NCI-H345 (cell line): Measurements from ENCODE around the gene SLC30A7.
"Not testable (repeated sequence)": the region's sequence is repeated elsewhere in the genome, so short reads cannot be mapped to it uniquely, and the experiment has no call there.

Experiments used
- DNase-seq: peaks from one replicate; lab custom pipeline; 2025; lab: John Stamatoyannopoulos, UW

Gene SLC30A7

DNA sequence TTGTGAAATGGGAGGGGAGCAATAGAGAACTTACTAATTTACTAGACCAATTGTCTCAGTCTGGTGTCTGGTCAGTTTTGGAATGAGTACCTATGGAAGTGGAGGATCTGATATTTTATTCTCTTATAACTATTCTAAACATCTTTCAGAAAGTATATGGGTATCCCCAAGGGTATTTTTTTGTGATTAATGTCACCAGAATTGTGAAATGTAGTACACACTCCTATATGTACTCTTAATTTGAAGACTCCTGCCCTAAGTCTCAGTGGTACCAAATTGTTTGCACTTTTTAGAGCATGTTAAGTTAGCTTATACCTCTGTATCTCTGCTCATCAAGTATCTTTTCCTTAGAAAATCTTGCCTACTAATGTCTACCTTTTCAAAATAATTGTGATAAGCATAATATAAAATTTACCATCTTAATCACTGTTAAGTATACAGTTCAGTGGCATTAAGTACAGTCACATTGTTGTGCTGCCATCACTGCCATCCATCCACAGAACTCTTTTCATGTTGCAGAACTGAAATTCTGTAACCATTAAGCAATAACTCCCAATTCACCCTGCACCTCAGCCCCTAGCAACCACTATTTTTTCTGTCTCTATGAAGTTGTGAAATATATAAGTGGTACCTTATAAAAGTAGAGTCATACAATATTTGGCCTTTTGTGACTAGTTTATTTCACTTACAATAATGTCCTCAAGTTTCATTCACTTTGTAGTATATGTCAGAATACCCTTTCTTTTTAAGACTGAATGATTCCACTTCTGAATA lies 40.5 kb downstream of the SLC30A7 start:
- DNase-seq = no peak

DNA sequence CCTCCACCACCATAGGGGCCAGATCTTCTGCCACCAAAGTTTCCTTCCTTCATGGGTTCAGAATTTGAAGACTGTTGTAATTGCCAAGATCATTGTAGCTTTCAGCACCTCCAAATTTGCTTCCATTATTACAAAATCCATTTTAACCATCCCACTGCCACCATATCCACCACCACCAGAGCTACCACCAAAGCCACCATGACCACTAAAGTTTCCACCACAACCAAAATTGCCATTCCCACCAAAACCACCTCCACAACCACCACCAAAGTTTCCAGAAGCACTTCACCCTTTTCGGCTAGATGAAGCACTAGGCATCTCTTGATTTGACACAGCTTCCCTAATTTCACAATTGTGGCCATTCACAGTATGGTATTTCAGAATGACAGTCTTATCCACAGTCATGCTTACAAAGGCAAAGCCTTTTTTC lies 45.2 kb downstream of the SLC30A7 start:
- DNase-seq = no peak

DNA sequence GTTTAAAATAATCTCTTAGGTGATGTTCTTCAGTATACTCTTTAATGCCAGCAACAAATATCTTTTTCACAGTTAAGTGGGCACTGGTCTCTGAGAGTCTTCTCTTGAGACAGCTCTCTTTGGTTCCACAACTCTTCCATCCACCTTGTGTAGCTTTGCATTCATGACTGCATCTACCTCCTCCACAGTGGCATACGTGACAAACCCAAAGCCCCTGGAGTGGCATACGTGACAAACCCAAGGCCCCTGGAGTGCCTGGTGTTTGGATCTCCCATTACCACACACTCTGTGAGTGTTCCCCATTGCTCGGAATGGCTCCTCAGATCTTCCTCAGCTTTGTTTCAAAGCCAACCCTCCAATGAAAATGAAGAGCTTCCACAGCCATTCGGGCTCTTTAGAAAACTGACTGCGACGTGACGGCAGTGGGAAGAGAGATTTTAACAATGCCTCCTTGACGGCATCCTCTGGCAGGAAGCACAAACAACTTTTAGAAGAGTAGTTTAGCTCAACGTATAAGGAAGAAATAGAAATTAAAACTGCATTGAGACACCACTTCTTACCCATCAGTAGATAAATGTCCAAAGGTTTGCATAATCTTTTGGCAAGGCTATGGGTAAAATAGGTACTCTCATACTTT lies 45.8 kb downstream of the SLC30A7 start:
- DNase-seq = no peak

DNA sequence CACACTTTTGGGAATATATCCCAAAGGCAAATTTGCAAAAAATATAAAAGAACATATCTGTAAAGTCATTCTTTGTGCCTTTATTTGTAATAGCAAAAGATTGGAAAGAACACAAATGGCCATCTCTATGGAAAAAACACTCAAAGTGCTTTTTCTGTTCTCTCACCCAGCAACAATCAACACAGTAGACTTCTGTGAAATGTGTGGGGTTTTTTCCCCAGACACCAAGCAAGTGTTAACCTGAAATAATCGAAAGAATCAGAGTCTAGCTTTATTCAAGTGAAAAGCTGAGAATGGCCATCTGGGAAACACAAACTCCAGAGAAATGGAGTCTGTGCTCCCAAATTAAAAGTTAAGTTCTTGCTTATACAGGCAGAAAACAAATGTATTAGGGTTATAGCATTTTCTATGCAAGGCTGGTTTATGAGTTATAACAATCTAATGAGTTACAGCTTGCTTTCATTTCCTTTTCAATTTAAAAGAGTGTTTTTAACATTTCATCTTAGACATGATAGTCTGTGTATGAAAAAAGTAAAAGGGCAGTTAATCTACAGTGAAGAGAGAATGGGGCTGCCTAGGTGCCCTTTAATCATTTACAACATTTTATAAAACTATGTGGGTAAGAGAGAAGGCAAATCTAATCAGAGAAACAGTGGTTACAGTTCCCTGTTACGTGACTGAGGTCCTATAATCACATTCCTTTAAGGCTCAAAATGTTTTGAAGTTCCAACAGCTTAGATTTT lies 46.6 kb downstream of the SLC30A7 start:
- no peak for DNase-seq

DNA sequence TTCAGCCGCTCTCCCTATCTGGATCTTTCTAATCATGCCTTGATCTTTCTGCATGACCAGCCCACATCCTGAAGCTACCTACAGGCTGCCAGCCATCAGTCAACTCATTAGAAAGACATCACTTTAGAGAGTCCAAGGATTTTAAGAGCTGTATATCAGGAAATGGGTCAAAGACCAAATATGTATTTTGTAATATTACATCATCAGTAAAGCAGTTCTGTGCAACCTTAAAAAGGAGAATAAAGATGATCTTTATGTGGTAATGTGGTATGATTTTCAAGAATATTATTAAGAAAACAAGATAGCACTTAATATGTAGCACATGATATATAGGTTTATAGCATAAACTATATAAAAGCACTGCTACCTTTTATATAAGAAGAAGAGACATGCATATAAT lies 47.6 kb downstream of the SLC30A7 start:
- no peak for DNase-seq

DNA sequence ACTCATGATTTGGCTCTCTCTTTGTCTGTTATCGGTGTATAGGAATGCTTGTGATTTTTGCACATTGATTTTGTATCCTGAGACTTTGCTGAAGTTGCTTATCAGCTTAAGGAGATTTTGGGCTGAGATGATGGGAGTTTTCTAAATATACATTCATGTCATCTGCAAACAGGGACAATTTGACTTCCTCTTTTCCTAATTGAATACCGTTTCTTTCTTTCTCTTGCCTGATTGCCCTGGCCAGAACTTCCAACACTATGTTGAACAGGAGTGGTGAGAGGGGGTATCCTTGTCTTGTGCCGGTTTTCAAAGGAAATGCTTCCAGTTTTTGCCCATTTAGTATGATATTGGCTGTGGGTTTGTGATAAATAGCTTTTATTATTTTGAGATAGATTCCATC lies 50.2 kb downstream of the SLC30A7 start:
- not testable (repeated sequence) for DNase-seq

DNA sequence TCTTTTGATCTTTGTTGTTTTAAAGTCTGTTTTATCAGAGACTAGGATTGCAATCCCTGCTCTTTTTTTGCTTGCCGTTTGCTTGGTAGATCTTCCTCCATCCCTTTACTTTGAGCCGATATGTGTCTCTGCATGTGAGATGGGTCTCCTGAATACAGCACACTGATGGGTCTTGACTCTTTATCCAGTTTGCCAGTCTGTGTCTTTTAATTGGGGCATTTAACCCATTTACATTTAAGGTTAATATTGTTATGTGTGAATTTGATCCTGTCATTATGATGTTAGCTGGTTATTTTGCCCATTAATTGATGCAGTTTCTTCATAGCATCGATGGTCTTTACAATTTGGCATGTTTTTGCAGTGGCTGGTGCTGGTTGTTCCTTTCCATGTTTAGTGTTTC lies 51.9 kb downstream of the SLC30A7 start:
- DNase-seq = not testable (repeated sequence)

DNA sequence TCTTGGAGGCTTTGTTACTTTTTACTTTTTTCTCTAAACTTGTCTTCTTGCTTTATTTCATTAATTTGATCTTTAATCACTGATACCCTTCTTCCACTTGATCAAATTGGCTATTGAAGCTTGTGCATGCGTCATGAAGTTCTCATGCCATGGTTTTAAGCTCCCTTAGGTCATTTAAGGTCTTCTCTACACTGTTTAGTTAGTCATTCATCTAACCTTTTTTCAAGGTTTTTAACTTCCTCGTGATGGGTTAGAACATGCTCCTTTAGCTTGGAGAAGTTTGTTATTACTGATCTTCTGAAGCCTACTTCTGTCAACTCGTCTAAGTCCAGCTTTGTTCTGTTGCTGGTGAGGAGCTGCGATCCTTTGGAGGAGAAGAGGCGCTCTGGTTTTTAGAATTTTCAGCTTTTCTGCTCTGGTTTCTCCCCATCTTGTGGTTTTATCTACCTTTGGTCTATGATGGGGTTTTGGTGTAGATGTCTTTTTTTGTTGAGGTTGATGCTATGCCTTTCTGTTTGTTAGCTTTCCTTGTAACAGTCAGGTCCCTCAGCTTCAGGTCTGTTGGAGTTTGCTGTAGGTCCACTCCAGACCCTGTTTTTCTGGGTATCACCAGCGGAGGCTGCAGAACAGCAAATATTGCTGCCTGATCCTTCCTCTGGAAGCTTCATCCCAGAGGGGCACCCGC lies 53.0 kb downstream of the SLC30A7 start:
- DNase-seq = not testable (repeated sequence)

DNA sequence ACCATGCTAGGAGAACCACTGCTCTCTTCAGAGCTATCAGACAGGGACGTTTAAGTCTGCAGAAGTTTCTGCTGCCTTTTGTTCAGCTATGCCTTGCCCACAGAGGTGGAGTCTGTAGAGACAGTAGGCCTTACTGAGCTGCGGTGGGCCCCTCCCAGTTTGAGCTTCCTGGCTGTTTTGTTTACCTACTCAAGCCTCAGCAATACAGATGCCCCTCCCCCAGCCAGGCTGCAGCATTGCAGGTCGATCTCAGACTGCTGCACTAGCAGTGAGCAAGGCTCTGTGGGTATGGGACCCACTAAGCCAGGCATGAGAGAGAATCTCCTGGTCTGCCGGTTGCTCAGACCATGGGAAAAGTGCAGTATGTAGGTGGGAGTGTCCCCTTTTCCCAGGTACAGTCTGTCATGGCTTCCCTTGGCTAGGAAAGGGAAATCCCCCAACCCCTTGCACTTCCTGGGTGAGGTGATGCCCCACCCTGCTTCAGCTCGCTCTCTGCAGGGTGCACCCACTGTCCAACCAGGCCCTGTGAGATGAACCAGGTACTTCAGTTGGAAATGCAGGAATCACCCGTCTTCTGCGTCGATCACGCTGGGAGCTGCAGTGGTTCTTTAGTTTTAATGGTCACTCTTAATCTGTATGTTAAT lies 53.7 kb downstream of the SLC30A7 start:
- DNase-seq = peak; percentile 82

DNA sequence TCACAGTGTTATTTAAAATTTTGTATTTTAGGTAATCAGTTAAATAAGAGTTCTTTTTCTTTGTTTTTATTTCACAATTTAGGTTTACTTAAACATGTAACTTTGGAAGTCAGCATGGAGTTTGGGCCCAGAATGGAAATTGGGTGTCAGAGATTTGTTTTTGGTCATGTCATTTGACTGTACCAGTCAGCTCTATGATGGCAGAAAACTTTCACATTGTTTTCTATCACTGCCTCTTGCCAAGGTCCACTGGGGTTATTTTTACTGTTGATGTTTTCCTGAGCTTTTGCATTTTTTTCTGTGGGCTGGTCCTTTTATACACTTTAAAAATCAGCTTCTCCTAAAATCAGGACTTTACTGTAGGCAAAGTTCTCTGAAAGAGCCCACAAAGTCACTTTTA lies 54.4 kb downstream of the SLC30A7 start:
- DNase-seq = no peak

DNA sequence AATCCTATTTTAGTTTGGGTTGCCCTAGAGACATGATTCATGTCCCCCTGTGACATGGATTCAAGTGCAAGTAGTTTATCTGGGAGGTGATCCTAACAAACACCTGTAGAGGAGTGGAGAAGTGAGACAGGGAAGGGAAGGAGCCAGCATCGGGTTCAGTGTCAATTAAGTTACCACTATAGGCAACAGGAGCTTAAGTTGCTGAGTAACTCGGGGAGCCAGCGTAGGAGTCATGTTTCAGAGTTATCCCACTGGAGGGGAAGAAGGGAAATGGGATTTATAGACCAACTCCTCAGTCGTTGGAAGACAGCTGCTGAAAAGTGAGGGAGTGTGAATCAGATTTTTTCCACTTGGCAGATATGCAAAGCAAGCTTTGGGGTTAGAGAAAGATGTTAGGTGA lies 54.9 kb downstream of the SLC30A7 start:
- no peak for DNase-seq

DNA sequence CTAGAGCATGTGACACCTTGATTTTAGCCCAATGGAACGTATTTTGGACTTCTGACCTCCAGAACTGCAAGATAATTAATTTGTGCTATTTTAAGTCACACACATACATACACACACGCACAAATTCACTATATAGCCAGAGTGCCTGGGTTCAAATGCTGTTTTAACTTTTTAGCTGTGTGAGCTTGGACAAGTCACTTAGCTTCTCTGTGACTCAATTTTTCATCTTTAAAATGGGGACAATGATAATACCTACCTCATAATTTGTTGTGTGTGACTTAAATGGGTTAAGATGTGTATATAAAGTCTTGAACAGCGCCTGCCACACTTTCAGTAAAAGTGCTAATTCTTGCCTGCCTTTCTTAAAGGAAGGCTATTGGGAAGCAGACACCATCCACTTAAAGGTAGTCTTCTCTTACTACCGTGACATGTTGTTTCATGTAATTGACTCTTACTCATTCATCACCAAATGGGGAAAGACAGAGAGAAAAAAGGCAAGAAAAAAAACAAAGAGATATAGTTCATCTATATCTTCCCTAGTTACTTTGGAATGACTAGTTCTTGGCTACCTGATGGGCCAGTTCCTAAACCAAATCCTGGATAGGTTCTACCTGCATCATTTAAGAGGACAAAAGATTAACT lies 56.3 kb downstream of the SLC30A7 start:
- DNase-seq = no peak

DNA sequence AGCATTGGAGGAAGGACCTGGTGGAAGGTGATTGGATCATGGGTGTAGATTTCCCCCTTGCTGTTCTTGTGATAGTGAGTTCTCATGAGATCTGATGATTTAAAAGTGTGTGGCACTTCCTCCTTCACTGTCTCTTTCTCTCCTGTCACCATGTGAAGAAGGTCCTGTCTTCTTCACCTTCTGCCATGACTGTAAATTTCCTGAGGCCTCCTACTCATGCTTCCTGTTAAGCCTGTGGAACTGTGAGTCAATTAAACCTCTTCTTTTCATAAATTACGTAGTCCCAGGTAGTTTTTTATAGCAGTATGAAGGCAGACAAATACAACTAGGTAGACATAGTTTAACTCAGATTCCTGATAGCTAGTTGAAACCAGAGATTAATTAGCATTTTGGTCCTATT lies 57.1 kb downstream of the SLC30A7 start:
- not testable (repeated sequence) for DNase-seq

DNA sequence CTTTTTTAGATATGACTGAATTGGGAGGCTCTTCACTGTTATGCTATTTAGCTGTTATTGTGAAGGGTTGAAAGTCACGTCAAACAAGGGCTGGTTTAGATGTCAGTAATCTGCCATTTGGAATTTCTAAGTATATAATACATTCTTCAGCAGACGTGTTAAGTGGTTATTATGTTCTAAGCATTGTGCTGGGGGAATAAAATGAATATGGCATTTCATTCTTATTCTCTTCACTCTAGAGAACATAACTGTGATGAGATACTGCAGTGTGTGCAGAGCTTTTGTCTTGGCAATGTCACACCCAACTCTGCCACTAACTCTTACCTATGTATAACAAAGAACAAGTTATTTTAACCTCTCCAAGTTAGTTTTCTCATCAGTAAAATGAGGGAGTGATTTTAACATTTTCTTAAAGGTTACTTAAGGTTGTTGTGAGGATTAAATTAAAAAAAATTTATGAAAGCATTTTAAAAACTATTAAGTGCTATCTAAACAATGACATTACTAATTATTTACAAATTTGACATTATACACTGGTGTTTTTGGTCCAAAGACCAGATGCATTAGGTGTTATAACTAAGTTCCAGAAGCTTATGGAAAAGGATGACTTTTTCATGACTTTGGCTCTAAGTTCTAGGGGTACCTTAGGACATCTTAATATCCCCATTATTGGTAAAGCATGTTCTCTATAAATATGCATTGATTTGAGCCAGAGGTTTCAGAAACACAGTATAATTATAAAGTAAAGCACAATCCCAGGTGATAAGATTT lies 58.3 kb downstream of the SLC30A7 start:
- no peak for DNase-seq

DNA sequence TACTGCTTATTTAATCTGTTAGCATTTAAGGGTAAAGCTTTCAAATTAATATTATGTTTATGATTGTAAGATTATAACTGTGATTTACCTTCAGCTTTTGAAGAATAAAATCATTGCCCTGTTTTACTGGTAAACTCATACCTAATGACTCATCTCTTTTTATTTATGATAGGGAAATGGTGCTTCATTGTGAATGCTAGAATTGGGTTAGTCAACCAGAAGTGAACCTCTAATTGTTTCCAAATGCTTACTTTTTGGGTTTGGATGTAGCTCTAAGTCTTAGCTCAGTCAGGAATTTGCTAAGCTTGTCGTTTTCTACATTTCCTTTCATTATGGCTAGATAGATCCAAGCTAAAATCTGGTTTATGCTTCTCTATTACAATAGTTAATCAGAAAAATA lies 59.4 kb downstream of the SLC30A7 start:
- no peak for DNase-seq

DNA sequence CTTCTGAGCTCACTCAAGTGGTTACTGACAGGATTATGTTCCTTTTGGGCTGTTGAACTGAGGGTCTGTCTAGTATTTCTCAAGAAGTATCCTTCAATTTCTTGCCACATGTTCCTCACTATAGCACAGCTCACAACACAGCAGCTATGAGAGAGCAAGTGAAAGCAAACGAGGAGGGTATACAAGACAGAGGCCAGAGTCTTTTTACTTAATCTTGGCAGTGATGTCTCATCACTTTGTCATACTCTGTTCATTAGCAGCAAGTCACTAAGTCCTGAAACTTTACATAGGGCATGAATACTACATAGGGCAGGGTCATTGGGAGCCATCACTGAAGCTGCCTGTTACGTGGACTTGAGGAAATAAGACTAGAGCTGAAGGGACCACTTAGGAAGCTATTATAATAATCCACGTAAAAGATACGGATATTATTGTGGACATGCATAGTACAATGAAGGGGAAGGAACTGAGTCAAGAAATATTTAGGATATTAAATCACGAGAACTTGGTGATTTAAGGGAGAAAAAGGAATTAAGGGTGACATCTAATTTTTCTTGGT lies 63.7 kb downstream of the SLC30A7 start:
- no peak for DNase-seq

DNA sequence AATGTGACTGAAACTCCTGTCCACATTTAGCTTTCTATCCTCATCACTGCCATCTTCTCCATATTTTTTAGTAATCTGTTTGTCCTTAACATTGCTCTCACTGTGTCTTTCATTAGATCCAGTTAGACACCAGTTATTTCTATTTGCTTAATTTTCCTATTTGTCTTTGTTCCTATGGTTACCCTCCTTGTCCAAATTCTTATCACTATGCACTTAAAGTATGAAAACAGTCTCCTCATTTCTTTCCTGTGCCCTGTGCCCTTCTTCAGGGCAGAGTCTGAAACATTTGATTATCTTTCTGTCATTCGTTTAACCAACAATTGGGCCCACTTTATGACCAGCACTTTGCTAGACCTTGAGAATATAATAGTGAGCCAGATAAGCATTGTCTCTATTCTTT lies 64.2 kb downstream of the SLC30A7 start:
- no peak for DNase-seq

DNA sequence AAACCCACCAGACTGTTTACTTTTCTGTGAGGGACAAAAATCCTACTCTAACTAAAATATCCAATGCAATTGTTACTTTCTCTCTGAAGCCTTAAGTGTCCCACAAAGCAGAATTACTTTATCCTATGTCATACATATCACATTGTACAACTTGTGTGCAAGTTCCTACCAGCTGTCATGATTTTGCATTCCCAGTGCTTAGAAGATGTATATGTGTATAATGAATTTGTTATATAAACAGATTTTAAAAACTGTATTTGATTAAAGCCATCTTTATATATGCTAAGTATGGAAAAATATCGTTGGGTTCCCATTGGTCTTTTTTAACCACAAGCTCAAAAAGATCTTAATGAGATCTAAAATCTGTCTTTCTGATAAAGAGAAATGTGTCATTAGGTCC lies 72.7 kb downstream of the SLC30A7 start:
- DNase-seq = no peak

DNA sequence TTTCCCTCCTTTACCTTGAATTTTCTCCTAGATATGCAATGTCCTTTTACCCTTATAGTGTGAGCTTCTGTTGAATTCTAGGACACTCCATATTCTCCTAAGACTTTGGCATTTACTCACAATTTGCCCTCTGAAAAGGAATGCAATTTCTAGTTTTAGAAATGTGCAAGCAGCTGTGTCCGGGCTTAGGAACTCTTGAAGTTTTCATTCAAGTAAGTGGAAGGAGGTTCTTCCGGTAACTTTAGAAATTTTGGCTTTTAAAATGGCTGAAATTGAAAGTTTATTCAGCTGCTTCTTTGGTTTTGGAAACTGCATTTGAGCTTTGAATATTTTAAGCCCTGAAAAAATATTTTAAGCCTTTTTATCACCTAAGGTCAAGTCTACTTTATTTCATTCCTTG lies 73.4 kb downstream of the SLC30A7 start:
- no peak for DNase-seq

DNA sequence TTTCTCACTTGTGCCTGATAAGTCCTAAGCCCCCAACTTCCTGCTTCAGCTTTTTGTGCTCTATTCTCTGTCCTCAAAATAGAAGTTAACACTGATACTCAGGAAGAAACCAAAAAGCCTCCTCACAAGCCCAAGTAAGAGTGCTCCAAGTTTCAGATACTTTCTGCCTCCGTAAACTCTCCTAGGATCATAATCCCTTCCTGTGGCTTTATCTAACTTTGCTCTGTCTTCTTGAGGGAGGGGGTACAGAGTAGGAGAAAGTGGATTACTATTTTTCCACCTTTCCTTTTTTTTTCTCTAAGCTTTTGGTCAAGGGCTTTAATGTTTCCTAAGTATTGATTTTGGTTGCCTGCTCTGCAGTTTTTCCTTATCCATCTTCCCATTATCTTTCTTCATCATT lies 75.1 kb downstream of the SLC30A7 start:
- no peak for DNase-seq
